Activated CD4-positive, alpha-beta T cell treated with anti-CD3 and anti-CD28 coated beads, Interleukin-2, amount 50 U/mL, for 4 hours (primary cell): ENCODE data around the gene SLC5A9.
A peak's percentile ranks its signal among the peaks of the same experiment; 100 is the strongest.
"Not testable (repeated sequence)": the region's sequence is repeated elsewhere in the genome, so short reads cannot be mapped to it uniquely, and the experiment has no call there.

Experiments
- DNase-seq, 2 experiments: peaks; one replicate each; pipeline ENCODE4 v3.0.0-alpha.2; 2020

Gene SLC5A9

DNA sequence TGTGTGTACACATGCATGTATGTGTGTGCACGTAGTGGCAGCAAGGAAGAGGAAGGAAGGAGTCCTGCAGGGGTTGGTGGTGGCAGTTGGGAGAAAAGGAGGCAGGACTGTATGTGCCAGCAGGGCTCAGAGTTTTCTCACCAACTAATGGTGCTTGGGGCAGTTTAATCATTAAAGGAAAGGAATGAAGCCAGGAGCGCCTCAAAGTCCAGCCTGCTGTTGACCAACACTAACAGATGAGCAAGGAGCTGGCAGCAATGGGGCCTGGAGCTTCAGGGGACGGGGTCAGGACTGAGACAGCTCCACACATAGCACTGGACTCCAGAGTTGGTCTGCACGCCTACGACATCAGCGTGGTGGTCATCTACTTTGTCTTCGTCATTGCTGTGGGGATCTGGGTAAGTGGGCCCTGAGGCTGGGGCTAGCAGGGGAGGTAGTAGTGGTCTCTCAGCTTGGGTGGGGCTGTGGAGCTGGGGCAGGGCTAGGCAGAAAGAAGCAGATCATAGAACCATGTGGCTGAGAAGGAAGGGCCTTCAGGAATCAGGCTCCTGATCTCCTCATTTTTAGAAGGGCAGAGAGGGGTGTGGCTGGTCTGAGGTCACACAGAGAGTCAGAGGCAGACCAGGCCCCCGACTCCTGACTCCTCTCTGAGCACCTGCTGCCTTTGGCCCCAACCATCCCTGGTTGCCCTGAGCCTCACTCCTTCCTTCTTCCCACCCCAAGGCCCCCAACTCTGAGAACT lies at the start of gene SLC5A9:
TSS of gene SLC5A9 (plus strand) at position 216 of the 742 bp plus-strand sequence. CDS start at position 237, 21 bp downstream.
- no peak for DNase-seq

DNA sequence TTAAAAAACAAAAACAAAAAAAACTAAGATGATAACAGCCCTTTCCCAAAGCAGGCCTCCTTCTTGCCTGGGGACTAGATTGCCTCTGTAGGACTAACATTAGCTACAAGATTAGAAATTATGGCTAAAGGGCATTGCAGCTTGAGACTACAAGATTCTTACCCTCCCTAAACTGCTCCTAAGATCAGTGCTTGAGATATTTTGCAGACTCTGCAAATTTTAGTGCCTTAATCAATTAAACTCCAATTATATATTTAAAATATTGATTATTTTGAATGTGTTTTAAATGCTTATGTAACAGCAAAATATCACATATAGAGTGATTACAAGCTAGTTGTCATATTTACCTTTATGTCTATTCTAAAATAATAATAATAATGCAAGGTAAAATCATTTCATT lies 47.4 kb upstream of the SLC5A9 start:
- no peak for DNase-seq

DNA sequence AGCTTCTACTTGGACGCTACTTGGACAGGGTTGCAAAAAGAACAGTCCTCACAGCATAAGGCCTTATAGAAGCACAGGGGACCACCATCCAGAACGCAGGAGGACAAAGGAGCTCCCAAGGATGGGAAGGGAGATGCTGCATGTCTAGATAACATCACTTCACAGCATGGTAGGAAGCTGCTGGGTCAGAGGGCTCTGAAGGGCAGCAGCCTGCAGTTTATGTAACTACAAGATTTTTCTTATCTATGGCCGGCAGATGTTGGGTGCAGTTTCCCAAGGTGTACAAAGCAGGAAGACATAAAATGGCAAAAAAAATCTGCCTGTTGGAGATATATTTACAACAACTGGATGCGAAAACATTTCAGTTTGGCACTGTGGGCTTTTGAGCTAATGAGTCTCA lies 45.3 kb upstream of the SLC5A9 start:
- DNase-seq: no peak

DNA sequence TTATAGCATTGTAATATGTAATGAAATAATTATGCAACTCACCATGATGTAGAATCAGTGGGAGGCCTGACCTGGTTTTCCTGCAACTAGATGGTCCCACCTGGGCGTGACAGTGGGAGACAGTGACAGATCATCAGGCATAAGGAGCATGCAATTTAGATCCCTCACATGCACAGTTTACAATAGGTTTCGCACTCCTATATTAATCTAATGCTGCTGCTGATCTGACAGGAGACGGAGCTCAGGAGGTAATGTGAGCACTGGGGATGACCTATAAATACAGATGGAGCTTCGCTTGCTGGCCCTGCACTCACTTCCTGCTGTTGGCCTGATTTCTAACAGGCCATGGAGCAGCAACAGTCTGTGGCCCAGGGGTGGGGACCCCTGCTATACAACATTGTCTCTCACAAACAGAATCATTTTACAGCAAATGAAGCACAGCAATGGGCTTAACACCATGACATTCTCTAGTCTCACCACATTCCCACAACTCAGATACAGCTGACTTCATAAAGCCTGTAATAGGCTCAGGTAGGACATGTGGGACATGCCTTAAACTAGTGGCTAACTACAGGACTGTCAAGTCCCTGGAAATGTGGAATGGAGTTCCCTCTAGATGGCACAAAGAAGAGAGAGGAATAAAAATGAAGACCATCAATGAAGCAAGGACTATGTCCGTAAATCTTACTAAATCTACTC lies 40.7 kb upstream of the SLC5A9 start:
- no peak for DNase-seq

DNA sequence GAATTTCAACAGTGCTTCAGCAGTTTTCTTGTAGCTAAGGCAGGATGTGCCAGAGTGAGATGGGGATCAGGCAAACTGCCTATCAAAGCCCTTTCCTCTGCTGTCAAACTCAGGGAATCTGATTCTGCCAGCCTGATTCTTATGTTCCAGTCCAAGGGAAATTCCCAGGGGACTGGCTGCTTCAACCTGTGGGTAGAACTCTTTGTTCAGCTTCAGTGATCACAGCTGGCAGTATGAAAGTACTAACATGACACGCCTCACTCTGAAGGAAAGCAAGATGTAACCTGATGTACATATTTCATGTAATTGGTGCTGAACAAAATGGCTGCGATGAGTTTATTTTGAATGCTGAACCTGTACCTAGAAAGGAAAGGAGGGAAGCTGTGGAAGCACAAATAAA lies 40.1 kb upstream of the SLC5A9 start:
- DNase-seq: no peak

DNA sequence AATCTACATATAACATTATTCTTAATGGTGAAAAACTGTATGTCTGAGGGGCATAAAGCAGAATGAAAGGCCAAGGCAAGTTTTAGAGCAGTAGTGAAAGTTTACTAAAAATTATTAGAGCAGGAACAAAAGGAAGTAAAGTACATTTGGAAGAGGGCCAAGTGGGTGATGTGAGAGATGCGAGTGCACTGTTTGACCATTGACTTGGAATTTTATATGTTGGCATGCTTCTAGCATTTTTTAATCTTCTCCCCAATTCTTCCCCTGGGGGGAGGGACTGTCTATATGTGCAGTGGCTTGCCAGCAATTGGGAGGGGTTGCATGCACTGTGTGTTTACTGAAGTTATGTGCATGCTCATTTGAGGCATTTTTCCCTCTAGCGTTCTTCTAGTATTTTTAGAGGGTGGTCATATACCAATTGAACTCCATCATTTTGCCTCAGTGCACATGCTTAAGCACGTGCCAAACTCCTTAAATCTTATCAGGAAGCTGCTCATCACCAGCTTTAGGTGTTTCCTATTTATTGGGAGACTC lies 36.1 kb upstream of the SLC5A9 start:
- no peak for DNase-seq

DNA sequence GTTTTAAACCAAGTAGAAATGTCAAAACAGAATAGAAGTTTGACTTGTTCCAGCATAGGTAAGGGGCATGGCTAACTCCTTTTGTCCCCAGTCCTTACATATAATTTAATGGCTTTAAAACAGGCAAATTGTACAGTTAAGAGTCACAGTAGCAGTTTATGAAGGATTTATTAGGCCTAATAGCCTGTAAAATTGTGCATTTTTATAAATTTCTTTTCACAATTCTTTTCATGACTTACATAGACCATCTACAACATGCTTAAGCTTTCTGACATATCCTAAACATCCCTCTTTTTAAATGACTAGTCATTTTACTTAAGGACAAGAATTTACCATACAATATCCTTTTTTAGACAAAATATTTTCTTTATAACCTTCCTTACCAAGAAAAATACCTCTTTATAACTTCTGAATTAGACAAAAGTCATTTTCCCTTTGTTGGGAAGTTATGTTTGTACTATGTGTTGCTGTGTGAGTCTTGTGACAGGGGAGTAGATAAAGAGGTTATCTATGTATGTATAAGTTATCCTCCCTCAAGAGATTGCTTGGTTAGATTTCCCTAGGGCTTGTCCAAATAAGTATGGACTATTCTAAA lies 34.5 kb upstream of the SLC5A9 start:
- no peak for DNase-seq

DNA sequence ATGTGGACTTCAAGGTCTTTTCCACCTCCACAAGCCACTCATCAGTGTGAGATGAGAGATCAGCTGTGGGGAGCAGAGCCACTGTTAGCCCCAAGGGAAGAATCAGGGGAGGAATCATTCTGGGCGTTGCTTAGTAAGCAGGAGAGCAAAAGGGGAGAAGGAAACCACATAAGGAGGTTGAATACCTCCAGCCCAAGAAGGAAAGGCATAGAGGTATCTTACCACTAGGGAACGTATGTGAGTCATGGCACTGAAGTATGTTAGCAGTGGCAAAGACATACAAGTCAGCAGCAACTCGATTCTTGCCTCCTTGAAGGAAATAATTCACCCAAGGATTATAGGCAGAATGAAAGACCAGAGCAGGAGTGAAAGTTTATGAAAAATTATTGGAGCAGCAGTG lies 31.6 kb upstream of the SLC5A9 start:
- DNase-seq: no peak

DNA sequence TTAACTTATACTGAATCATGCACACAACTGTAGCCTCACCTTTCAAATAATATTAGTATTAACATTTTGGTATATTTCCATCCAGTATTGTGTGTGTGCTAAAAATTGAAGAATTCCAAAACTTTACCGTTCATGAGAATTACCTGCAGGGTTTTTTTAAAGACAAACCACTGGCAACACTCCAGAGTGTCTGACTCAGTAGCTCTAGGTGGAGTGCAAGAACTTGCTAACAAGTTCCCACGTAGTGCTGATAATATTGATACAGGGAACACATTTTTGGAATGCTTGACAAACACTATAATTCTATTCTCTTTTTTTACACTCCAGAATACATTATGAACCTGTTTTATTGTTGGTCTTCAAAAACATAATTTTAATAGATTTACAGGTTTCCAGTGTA lies 27.7 kb upstream of the SLC5A9 start:
- no peak for DNase-seq

DNA sequence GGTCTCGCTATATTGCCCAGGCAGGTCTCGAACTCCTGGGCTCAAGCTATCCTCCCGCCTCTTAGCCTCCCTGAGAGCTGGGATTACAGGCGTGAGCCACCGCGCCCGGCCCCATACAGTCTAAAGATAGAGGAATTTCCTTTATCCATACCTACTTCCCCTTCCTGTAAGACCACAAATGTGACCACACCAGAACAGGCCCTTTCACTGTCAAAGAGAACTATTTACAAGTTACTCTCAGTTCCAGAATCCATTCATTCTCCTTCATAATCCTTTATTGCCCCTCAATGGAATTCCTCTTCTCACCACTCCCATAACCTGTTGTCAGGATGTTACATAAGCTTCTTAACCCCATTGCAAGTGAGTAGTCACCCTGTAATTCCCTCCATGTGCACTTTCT lies 26.3 kb upstream of the SLC5A9 start:
- DNase-seq: no peak

DNA sequence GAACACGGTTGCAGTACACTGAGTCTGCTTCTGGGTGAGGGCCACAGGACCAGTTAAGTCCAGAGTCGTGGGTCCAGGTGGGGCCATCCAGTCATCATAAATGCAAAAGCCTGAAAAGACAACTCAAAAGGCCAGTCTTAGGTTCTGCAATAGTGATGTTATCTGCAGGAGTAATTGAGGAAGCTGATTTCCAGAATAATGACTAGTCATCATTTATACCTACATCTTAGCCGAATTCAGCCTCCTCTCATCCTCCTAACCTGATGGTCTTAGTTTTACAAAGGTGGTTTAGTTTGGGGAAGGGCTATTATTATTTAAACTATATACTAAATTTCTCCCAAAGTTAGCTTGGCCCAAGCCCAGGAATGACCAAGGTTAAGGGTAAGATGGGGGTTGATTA lies 23.5 kb upstream of the SLC5A9 start:
- no peak for DNase-seq

DNA sequence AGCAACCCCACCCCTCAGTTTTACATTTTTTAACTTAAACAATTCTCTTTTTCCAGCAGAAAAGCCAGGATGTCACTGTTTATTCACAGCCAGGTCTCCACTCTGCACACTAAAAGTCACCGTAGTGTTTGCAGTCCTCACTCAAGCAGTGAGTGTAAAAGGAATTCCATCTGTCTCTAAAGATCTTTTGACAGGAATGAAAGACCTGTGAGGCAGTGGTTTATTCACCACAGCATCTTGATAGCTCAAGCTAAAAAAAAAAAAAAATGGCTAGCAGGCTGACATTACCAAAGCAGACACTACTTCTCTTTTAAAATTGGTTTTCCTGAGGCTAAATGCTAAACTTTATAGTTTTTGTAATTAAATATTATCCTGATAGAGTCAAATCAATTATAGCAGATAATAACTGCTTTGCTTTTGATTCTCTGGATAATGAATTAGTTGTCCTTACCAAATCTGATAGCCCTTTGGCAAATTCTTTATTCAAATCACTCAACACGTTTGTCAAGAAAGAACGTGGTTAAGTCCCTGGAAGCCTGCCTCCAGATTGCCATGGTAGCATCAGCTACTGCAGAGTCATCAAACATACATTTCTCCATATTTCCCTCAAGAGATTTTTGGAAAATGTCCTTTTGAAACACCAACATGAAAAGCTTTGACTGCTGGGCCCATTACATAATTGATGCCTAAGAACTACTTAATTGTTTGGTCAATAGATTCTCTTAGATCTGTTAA lies 22.2 kb upstream of the SLC5A9 start:
- DNase-seq: no peak

DNA sequence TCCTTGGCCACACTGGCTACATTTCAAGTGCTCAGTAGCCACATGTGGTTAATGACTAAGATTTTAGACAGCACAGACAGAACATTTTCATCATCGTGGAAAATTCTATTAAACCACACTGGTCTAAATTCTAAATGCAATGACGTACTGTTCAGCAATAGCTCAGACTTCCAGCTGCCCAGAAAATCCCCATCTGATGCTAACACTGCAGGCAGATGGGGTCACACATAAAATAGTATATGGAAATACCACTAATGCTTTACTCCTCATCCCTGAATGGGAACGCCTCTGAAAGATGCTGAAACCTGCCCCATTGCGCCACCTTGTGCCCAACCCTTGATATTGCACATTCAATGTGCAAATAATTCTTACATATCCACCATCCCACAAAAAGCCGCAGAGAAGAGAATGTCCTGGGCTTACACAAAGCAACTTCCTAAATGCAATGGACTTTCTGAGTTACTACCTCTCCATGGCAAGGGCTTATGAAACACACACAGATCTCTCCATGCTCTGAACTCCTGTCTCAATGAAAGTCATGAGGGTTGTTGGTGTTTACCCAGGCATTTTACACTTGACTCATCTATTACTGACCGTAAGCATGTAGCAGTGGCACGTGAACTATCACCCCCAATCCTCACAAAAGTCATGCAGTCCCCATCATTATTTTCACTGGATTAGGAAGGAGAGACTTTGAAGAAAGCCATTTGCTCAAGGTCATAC lies 20.3 kb upstream of the SLC5A9 start:
- DNase-seq: peak; percentile 37 to 43

DNA sequence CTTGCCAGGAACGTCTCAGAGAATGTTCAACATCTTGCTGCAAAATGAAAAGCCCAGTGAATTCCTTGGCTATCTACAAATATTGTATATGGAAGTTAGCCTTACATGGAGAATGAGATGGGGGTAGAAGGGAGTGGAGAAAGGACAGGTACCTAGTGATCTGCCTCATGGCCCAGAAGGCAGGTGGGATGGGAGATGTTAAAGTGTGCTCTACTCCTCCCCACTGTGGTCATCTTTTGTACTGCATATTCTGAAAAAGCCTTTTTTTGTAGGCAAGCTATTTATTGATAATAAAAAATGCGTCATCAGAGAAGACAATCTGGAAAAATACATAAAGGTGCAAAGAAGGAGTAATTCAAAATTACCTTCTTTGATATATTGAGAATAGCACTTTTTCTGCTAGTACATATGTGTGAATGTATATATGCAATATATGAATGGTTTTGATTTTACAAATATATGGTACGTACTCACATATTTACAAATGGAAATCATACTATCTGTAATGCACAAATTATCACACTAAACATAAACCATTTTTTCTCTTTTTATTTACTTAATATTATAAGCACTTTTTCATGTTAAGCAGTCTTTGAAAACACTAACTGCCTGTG lies 19.1 kb upstream of the SLC5A9 start:
- DNase-seq: no peak

DNA sequence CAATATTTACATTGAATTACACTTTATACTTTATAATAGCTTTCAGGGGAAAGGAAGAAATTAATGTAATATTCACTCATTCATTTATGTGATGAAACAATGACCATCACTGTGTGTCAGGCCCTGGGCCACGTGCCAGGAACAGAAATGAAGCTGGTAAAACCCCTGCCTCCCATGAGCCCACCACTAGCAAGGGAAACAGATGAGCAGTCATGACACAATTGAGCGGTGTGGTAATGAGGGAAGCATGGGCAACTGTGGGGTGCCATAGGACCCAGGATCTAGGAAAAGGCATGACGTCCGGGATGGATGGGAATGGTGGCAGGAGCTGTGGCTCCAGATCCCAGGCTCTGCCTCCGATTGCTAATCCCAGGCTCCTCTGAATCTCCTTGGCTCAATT lies 17.0 kb upstream of the SLC5A9 start:
- DNase-seq: no peak

DNA sequence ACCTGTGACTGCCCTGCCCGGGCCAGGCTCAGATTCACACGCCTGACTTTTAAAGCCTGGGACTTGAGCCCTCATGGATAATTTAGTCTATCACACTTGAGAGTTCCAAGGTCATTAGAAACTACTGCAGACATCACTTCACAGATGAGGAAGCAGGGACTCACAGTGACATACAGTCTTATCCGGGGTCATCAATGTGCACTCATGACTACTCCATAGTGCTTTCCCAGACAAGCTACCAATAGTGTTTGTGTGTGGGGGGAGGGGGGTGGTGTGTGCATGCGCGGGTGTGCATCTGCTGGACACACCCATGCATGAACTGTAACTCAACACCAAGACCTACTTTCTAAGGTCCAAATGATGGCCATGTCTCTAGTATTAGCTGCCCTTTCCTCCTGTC lies 16.1 kb upstream of the SLC5A9 start:
- no peak for DNase-seq

DNA sequence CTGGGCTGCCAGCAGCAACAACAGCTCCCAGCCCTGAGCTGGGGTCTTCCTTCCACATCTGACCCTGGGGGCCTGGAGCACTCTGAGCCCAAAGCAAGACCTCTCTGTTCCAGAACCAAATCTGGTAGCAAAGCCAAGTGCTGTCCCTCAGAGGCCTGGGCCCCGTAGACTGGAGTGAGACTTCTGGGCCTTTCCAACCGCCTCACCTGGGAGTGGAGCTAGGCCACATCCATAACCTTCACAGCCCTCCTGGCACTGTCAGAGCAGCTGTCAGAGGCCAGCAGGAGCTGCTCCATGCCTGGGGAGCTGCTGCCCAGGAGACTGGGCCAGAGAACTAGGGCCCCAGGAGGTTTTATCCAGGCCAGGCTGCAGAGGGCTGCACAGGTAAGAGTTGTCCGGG lies 15.4 kb upstream of the SLC5A9 start:
- DNase-seq: no peak

DNA sequence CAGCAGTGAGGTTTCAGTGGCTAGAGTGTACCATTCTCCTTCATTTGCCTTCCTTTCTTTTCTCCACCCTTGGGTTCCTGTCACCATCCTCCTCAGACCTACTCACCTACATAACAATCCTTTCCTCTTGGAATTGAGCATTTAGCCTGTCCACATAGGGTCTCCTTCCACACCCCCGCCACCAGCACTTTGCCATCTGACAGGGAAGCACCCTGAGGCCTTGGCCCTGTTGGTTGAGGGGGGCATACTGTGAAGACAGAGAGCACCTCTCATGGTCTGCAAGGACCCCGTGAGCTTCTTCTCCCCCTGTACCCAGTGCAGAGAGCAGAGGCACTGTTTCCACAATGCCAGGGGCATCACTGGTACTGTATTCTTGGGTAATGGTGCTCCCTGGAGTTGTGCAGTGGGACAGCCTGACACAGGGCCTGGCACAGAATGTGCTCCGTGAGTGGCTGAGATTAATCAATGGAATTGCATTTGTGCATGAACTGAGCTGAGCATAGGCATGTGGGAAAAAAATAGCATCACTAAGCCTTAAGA lies 14.9 kb upstream of the SLC5A9 start:
- DNase-seq: no peak

DNA sequence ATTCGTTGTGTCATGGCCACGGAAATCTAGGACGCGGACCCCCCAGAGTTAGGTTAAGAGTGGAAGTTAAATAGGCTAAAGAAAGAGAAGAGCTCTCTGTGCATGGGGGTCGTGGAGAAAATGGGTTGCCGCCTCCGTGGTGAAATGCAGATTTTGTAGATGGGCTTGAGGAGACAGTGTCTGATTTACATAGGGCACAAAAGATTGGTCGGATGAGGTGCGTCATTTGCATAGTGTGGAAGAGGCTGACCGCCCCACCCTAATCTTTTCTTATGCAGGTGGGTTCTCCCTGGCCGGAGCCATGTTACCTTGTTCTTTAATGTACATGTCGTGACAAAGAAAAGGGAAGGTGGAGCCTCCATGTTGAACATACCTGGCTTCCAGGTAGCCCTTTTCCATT lies 14.3 kb upstream of the SLC5A9 start:
- DNase-seq: no peak

DNA sequence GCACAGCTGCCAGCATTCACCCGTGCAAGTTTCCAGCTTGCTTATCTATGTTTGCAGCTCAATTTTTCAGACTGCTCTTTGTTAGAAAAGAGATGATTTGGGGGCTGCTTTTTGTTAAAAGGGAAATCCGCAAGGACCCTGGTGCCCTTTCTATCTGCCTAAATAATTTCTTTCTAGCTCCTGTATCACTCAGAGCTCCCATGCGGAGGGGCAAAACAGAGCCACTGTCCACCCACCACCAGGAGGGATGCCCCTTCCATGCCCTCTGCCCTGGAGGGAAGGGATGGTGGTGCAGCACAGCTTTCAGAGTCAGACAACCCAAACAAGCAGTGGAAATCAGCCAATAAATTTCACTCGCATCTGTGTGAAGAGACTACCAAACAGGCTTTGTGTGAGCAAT lies 13.9 kb upstream of the SLC5A9 start:
- DNase-seq: no peak

DNA sequence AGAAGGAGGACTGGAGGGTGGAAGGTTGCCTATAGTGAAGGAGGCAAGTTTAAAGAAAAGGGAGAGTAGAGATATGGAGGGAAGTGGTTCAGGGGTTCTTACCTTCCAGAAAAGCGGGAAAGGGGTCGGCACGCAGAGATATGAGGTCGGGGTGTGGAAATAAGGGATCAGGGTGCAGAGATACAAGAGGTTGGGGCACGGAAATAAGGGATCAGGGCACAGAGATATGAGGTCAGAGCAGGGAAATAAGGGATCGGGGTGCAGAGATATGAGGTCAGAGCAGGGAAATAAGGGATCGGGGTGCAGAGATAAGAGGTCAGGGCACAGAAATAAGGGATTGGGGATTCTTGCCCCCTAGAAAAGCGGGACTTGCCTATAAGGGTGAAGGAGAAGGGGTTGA lies 9.1 kb upstream of the SLC5A9 start:
- DNase-seq: not testable (repeated sequence)

DNA sequence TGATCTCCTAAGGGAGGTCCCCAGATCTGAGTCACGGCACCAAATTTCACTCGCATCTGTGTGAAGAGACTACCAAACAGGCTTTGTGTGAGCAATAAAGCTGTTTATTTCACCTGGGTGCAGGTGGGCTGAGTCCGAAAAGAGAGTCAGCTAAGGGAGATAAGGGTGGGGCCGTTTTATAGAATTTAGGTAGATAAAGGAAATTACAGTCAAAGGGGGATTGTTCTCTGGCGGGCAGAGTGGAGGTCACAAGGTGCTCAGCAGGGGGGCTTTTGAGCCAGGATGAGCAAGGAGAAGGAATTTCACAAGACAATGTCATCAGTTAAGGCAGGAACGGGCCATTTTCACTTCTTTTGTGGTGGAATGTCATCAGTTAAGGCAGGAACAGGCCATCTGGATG lies 8.2 kb upstream of the SLC5A9 start:
- DNase-seq: not testable (repeated sequence)
